Muscle layer of colon (tissue), 2 donors: ENCODE measurements around the gene OR4F17.
"Not testable (repeated sequence)": the region's sequence is repeated elsewhere in the genome, so short reads cannot be mapped to it uniquely, and the experiment has no call there.

Experiments used
- H3K27ac ChIP-seq: one replicate; pipeline ENCODE4 v1.7.0; 2013; ENCODE audit warnings: low read depth, mild to moderate bottlenecking, low read length, moderate library complexity
- H3K27me3 ChIP-seq, 2 donors: one replicate each; pipeline ENCODE4 v1.7.0; 2013; ENCODE audit warnings: low read length in 2 of 2, mild to moderate bottlenecking in 2 of 2; ENCODE audit not compliant: insufficient read depth in 2 of 2, control insufficient read depth in 1 of 2
- H3K36me3 ChIP-seq: one replicate; pipeline ENCODE4 v1.7.0; 2013; ENCODE audit warnings: mild to moderate bottlenecking, low read length; ENCODE audit not compliant: insufficient read depth
- H3K4me1 ChIP-seq: one replicate; pipeline ENCODE4 v1.7.0; 2013; ENCODE audit warnings: mild to moderate bottlenecking, low read length; ENCODE audit not compliant: insufficient read depth
- H3K4me3 ChIP-seq, 2 donors: one replicate each; pipeline ENCODE4 v1.7.0; 2013; ENCODE audit warnings: low read length in 2 of 2, low read depth in 1 of 2, mild to moderate bottlenecking in 1 of 2, moderate library complexity in 1 of 2
- H3K9ac ChIP-seq: one replicate; pipeline ENCODE4 v1.7.0; 2013; ENCODE audit warnings: low read length
- H3K9me3 ChIP-seq: one replicate; pipeline ENCODE4 v1.7.0; 2013; ENCODE audit warnings: mild to moderate bottlenecking, low read length
- donor health status: abdominal sarcoma.
- donor health status: Adenocarcinoma of cecum.

Gene OR4F17, protein sequence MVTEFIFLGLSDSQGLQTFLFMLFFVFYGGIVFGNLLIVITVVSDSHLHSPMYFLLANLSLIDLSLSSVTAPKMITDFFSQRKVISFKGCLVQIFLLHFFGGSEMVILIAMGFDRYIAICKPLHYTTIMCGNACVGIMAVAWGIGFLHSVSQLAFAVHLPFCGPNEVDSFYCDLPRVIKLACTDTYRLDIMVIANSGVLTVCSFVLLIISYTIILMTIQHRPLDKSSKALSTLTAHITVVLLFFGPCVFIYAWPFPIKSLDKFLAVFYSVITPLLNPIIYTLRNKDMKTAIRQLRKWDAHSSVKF

DNA sequence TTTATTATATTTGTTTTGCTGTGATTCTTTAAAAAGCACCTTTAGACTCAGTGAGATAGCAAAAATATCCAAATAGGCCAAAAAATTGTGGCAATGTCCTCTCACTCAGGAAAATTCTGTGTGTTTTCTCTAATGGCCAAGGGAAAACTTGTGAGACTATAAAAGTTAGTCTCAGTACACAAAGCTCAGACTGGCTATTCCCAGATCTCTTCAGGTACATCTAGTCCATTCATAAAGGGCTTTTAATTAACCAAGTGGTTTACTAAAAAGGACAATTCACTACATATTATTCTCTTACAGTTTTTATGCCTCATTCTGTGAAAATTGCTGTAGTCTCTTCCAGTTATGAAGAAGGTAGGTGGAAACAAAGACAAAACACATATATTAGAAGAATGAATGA is at the start of gene OR4F17:
Gene OR4F17, plus strand, starts transcription at position 301 of the 400 bp plus-strand sequence. CDS start 3,575 bp downstream, outside the sequence.
- not testable (repeated sequence) for H3K27ac ChIP-seq, H3K27me3 ChIP-seq, H3K4me1 ChIP-seq, H3K9me3 ChIP-seq, H3K36me3 ChIP-seq, H3K9ac ChIP-seq, H3K4me3 ChIP-seq

DNA sequence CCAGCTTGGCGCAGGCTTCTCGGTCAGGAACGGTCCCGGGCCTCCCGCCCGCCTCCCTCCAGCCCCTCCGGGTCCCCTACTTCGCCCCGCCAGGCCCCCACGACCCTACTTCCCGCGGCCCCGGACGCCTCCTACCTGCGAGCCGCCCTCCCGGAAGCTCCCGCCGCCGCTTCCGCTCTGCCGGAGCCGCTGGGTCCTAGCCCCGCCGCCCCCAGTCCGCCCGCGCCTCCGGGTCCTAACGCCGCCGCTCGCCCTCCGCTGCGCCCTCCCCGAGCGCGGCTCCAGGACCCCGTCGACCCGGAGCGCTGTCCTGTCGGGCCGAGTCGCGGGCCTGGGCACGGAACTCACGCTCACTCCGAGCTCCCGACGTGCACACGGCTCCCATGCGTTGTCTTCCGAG is 36.1 kb upstream of the OR4F17 start:
- not testable (repeated sequence) for H3K4me3 ChIP-seq, H3K4me1 ChIP-seq, H3K9ac ChIP-seq, H3K9me3 ChIP-seq, H3K36me3 ChIP-seq, H3K27me3 ChIP-seq, H3K27ac ChIP-seq

DNA sequence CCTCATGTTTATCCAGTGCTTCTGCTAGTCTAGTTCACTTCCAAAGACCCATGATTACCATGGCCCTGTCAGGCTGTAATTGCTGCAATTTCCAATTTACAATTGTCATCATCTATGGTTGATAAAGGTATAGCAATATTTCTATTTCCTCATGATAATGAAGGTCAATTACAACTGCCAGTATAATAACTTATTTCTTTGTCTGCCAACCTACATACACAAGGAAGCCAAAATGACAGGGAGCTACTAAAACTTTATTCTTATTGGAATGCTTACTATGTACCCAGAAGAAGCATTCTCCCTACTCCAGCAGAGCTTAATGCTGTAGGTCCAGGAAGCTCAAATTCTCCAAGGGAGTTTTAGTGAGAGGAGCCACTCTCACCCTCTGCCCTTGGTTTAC is 24.0 kb upstream of the OR4F17 start:
- not testable (repeated sequence) for H3K9me3 ChIP-seq, H3K4me3 ChIP-seq, H3K27ac ChIP-seq, H3K9ac ChIP-seq, H3K27me3 ChIP-seq, H3K4me1 ChIP-seq, H3K36me3 ChIP-seq

DNA sequence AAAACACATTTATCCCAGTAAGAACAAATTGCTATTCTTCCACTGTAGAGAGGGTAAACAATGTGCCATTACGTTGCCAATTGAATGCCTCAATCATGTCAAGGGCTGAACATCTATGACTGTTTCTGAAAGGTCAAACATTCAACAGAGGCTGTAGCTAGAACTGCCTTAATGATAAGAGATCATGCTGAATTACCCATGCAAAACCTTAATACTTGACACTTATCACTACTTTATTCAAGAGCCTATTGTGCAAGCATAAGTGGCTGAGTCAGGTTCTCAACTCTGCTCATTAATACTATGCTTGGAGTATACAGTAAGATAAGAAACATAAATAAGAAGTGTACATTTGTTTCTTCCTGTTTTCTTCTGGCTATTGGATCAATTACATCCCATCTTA is 23.3 kb upstream of the OR4F17 start:
- H3K4me3 ChIP-seq, H3K27me3 ChIP-seq, H3K27ac ChIP-seq, H3K4me1 ChIP-seq, H3K36me3 ChIP-seq, H3K9me3 ChIP-seq, H3K9ac ChIP-seq: not testable (repeated sequence)

DNA sequence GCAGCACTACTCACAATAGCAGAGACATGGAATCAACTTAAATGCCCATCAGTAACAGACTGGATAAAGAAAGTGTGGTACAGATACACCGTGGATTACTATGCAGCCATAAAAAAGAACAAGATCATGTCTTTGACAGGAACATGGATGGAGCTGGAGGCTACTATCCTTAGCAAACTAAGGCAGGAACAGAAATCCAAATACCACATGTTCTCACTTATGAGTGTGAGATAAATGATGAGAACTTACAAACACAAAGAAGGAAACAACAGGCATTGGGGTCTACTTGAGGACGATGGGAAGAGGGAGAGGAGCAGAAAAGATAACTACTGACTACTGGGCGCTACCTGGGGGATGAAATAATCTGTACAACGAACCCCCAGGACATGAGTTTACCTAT is 16.2 kb upstream of the OR4F17 start:
- not testable (repeated sequence) for H3K4me3 ChIP-seq, H3K27ac ChIP-seq, H3K27me3 ChIP-seq, H3K36me3 ChIP-seq, H3K9ac ChIP-seq, H3K9me3 ChIP-seq, H3K4me1 ChIP-seq

DNA sequence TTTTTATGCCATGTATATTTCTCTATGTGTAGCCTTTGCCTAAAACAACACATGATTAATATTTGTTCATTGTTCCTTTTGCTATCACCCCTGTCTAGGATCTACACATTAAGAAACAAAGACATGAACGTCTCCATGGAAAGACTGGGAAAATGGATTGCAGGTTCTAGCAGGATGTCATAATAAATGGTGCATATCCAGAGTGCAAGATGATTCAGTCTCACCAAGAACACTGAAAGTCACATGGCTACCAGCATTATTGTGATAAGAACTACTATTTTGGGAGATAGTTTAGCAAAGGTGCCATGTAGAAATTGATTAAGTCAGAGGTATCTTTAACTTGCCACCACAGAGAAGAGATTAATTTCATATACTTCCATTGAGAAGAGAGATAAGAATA is 12.1 kb upstream of the OR4F17 start:
- H3K9me3 ChIP-seq, H3K4me1 ChIP-seq, H3K36me3 ChIP-seq, H3K9ac ChIP-seq, H3K4me3 ChIP-seq, H3K27me3 ChIP-seq, H3K27ac ChIP-seq: not testable (repeated sequence)

DNA sequence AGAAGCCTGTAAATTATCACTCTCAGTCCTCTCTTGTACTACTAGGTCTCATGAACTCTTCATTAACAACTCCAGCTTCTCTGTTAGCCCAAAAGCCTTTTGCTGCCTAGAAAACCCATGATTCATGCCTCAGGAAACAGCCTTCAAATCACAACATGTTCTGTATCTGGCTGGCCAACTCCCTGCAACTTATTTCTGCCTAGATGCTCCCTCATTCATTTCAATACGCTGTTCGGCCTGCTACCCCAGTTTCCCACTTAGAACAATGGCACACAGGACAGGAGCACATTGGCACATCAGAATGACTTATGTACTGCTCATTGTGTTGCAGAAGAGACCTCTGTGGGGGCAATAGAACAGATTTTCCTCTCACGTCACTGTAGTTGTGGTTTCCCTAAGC is 9.3 kb upstream of the OR4F17 start:
- not testable (repeated sequence) for H3K36me3 ChIP-seq, H3K27me3 ChIP-seq, H3K4me1 ChIP-seq, H3K9ac ChIP-seq, H3K27ac ChIP-seq, H3K9me3 ChIP-seq, H3K4me3 ChIP-seq

DNA sequence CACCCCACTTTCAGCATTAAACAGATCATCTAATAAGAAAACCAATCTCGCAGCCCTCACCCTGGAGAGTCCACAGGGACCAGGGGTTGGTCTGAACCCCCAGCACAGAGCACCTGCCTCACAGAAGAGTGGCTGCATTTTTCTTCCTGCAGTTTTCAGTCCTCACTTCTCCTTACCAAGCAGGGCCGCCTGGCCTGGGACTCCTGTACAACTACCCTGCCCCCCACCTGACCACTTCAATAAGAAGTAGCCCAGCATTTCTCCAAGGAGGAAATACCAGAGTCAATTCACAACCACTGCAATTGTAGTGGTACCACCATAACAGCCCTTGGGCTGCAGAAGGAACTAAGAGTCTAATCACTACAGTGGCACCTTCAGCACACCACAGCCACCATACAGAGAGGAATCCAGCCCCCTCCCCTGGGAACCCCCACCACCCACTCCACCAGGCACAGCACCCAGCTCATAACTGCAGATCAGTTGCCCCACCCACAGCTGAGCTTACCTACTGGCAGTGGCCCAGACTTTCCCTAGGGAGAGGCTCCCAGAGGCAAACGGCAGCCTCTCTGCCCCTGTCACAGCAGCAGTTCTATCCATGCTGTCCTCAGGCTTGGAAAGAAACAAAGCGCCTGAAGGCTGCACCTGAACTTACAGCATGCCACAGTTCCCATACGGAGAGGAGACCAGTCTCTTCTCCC is 13.7 kb downstream of the OR4F17 start:
- not testable (repeated sequence) for H3K36me3 ChIP-seq, H3K4me3 ChIP-seq, H3K9me3 ChIP-seq, H3K4me1 ChIP-seq, H3K27me3 ChIP-seq, H3K9ac ChIP-seq, H3K27ac ChIP-seq
